SK-N-SH treated with all-trans-retinoic acid at 6 μM for 48 hours (cell line): ENCODE results near the gene FFAR3.

Source experiments
- ARNTL ChIP-seq: fragments of 450-650 bp; formaldehyde crosslinking; IDR thresholded peaks from 2 replicates; pipeline ENCODE4 v1.5.0; 2020; ENCODE audit warnings: low read depth, mild to moderate bottlenecking, moderate library complexity, borderline replicate concordance
- BACH2 ChIP-seq: fragments of 250-450 bp; sonication (Bioruptor Pico); IDR thresholded peaks from 2 replicates; pipeline ENCODE4 v1.9.0; 2021; ENCODE audit warnings: mild to moderate bottlenecking, borderline replicate concordance
- OSR1 ChIP-seq: fragments of 250-450 bp; sonication (Bioruptor Pico); IDR thresholded peaks from 2 replicates; pipeline ENCODE4 v1.8.0; 2022; ENCODE audit warnings: moderate library complexity, mild to moderate bottlenecking, inconsistent platforms
- PPARA ChIP-seq: fragments of 250-450 bp; sonication (Bioruptor Pico); IDR thresholded peaks from 2 replicates; pipeline ENCODE4 v1.5.0; 2020; ENCODE audit warnings: mild to moderate bottlenecking, borderline replicate concordance
- RARB ChIP-seq: fragments of 250-450 bp; sonication (Bioruptor Pico); IDR thresholded peaks from 2 replicates; pipeline ENCODE4 v1.8.0; 2021; ENCODE audit warnings: mild to moderate bottlenecking, moderate library complexity
- TOX ChIP-seq: fragments of 250-450 bp; sonication (Bioruptor Pico); IDR thresholded peaks from 2 replicates; pipeline ENCODE4 v1.8.0; 2021; ENCODE audit warnings: mild to moderate bottlenecking, moderate library complexity, borderline replicate concordance
- ZC3H10 ChIP-seq: fragments of 250-450 bp; sonication (Bioruptor Pico); IDR thresholded peaks from 2 replicates; pipeline ENCODE4 v1.5.1; 2021; ENCODE audit warnings: mild to moderate bottlenecking, moderate library complexity
- ZFP3 ChIP-seq: fragments of 250-450 bp; sonication (Bioruptor Pico); IDR thresholded peaks from 2 replicates; pipeline ENCODE4 v1.5.0; 2020; ENCODE audit warnings: mild to moderate bottlenecking, moderate library complexity
- ZFP30 ChIP-seq: fragments of 450-650 bp; formaldehyde crosslinking; IDR thresholded peaks from 2 replicates; pipeline ENCODE4 v1.5.0; 2022; ENCODE audit warnings: mild to moderate bottlenecking, moderate library complexity
- ZNF70 ChIP-seq: fragments of 450-650 bp; formaldehyde crosslinking; IDR thresholded peaks from 2 replicates; pipeline ENCODE4 v1.5.0; 2020; ENCODE audit warnings: mild to moderate bottlenecking, moderate library complexity
- TF ChIP-seq, protein P1 (sequence below): fragments of 250-450 bp; sonication (Bioruptor Pico); IDR thresholded peaks from 2 replicates; pipeline ENCODE4 v1.5.1; 2020; ENCODE audit warnings: low read depth, mild to moderate bottlenecking, moderate library complexity
- TF ChIP-seq, protein P2 (sequence below): fragments of 250-450 bp; sonication (Bioruptor Pico); IDR thresholded peaks from 2 replicates; pipeline ENCODE4 v1.5.1; 2021; ENCODE audit warnings: mild to moderate bottlenecking, moderate library complexity
- TF ChIP-seq, protein P3 (sequence below): fragments of 250-450 bp; sonication (Bioruptor Pico); IDR thresholded peaks from 2 replicates; pipeline ENCODE4 v1.8.0; 2021; ENCODE audit warnings: low read depth, mild to moderate bottlenecking, moderate library complexity, borderline replicate concordance
- TF ChIP-seq, protein P4 (sequence below): fragments of 250-450 bp; sonication (Bioruptor Pico); IDR thresholded peaks from 2 replicates; pipeline ENCODE4 v1.8.0; 2020; ENCODE audit warnings: mild to moderate bottlenecking, moderate library complexity, borderline replicate concordance

DNA sequence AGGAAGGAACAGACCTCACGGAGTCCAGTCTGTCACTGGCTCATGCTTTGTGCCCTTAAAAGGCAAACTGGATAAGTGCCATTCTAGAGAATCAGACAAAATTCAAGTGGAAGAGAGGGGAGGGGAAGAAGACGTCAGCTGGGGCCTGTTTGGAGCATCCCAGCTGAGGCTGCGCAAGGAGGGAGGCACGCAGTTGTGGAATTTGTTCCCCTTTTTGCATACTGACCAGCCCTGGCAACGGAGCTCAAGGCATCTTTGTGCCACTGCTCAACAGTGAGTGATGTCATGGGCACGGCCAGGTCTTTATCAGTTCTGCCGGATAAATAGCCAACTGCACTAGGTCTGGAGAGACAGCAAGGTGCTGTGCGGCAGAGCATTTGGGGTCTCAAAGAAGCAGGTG is 12.5 kb downstream of the FFAR3 start, which contains the start of gene GPR42:
- TF ChIP-seq ZFP30 (no peak), ZFP3 (CRISPR knock-in tag) (no peak), ZNF70 (CRISPR knock-in tag) (no peak), PPARA (CRISPR knock-in tag) (no peak), ZC3H10 (no peak), TOX (CRISPR knock-in tag) (no peak), RARB (no peak), ARNTL (CRISPR knock-in tag) (no peak), BACH2 (CRISPR knock-in tag) (no peak), OSR1 (no peak)
- TF ChIP-seq, protein P1, sequence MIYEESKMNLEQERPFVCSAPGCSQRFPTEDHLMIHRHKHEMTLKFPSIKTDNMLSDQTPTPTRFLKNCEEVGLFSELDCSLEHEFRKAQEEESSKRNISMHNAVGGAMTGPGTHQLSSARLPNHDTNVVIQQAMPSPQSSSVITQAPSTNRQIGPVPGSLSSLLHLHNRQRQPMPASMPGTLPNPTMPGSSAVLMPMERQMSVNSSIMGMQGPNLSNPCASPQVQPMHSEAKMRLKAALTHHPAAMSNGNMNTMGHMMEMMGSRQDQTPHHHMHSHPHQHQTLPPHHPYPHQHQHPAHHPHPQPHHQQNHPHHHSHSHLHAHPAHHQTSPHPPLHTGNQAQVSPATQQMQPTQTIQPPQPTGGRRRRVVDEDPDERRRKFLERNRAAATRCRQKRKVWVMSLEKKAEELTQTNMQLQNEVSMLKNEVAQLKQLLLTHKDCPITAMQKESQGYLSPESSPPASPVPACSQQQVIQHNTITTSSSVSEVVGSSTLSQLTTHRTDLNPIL (CRISPR knock-in tag): no peak
- TF ChIP-seq, protein P2, sequence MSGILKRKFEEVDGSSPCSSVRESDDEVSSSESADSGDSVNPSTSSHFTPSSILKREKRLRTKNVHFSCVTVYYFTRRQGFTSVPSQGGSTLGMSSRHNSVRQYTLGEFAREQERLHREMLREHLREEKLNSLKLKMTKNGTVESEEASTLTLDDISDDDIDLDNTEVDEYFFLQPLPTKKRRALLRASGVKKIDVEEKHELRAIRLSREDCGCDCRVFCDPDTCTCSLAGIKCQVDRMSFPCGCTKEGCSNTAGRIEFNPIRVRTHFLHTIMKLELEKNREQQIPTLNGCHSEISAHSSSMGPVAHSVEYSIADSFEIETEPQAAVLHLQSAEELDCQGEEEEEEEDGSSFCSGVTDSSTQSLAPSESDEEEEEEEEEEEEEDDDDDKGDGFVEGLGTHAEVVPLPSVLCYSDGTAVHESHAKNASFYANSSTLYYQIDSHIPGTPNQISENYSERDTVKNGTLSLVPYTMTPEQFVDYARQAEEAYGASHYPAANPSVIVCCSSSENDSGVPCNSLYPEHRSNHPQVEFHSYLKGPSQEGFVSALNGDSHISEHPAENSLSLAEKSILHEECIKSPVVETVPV: no peak
- TF ChIP-seq, protein P3, sequence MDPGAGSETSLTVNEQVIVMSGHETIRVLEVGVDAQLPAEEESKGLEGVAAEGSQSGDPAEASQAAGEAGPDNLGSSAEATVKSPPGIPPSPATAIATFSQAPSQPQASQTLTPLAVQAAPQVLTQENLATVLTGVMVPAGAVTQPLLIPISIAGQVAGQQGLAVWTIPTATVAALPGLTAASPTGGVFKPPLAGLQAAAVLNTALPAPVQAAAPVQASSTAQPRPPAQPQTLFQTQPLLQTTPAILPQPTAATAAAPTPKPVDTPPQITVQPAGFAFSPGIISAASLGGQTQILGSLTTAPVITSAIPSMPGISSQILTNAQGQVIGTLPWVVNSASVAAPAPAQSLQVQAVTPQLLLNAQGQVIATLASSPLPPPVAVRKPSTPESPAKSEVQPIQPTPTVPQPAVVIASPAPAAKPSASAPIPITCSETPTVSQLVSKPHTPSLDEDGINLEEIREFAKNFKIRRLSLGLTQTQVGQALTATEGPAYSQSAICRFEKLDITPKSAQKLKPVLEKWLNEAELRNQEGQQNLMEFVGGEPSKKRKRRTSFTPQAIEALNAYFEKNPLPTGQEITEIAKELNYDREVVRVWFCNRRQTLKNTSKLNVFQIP (CRISPR knock-in tag): no peak
- TF ChIP-seq, protein P4, sequence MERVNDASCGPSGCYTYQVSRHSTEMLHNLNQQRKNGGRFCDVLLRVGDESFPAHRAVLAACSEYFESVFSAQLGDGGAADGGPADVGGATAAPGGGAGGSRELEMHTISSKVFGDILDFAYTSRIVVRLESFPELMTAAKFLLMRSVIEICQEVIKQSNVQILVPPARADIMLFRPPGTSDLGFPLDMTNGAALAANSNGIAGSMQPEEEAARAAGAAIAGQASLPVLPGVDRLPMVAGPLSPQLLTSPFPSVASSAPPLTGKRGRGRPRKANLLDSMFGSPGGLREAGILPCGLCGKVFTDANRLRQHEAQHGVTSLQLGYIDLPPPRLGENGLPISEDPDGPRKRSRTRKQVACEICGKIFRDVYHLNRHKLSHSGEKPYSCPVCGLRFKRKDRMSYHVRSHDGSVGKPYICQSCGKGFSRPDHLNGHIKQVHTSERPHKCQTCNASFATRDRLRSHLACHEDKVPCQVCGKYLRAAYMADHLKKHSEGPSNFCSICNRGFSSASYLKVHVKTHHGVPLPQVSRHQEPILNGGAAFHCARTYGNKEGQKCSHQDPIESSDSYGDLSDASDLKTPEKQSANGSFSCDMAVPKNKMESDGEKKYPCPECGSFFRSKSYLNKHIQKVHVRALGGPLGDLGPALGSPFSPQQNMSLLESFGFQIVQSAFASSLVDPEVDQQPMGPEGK (CRISPR knock-in tag): no peak
